OCI-LY1 (cell line): ENCODE measurements around the gene SLC8A1.

Experiments used
- EZH2 ChIP-seq: fragments of 200-600 bp; sonication (generic), shearing (Covaris generic); IDR thresholded peaks from 2 replicates; pipeline ENCODE4 v1.8.0; 2017; ENCODE audit warnings: borderline replicate concordance, mixed run types, mild to moderate bottlenecking, antibody characterized with exemption, low read length, moderate library complexity, mixed read lengths
- TF ChIP-seq, protein P1 (sequence below): fragments of 200-600 bp; sonication (generic), shearing (Covaris generic); IDR thresholded peaks from 2 replicates; pipeline ENCODE4 v1.5.1; 2017; ENCODE audit warnings: mild to moderate bottlenecking, antibody characterized with exemption, low read length, moderate library complexity, mixed read lengths

DNA sequence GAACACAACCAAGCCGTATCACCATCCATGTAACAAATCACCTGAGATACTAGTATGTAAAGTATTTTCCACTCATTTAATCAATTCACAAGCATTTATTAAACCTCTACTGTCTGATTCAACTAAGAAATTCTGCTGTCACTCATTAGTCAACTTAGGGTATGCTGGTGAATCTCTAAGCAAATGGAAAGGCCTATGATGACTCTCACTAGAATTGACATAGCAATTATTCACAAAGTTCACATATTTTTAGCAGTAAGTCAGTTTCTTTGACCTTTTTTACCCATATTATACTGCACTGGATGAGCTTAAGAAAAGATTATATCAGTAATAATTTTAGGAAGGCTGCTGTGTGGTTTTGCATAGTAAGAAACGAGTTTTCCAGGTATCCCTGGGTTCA lies 130.1 kb downstream of the SLC8A1 start:
- TF ChIP-seq EZH2 = no peak
- TF ChIP-seq, protein P1, sequence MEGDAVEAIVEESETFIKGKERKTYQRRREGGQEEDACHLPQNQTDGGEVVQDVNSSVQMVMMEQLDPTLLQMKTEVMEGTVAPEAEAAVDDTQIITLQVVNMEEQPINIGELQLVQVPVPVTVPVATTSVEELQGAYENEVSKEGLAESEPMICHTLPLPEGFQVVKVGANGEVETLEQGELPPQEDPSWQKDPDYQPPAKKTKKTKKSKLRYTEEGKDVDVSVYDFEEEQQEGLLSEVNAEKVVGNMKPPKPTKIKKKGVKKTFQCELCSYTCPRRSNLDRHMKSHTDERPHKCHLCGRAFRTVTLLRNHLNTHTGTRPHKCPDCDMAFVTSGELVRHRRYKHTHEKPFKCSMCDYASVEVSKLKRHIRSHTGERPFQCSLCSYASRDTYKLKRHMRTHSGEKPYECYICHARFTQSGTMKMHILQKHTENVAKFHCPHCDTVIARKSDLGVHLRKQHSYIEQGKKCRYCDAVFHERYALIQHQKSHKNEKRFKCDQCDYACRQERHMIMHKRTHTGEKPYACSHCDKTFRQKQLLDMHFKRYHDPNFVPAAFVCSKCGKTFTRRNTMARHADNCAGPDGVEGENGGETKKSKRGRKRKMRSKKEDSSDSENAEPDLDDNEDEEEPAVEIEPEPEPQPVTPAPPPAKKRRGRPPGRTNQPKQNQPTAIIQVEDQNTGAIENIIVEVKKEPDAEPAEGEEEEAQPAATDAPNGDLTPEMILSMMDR = no peak
